ENCODE results near the gene PRKCB.

PRKCB gene

DNA sequence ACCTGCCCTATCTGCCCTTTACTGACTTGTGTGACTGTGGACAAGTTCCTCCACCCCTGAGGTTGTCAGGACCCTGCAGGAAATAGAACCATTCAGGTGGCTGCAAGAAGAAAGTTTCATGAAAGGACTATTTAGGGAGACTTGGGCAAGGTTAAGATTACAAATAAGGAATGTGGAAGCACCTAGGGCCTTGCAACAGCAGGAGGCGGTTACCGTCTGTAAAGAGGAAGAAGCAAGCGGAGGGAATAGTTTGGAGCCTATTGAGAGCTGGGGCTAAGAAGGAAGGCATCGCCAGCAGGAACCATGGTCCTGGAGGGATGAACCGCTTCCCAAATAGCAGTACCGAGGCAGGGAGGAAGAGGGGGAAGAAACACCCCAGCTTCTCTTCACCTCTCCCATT is 132.4 kb downstream of the PRKCB start:
- no peak overlapping the region for H3K4me3 ChIP-seq (ENCODE audit: low read length, poor library complexity, severe bottlenecking)
- peak overlapping the region; percentile 50 for H3K9ac ChIP-seq (ENCODE audit: low read depth, low read length, poor library complexity, severe bottlenecking)
- peaks cover 5% of the 10 kb centered on the region for H4K20me1 ChIP-seq (ENCODE audit: insufficient read depth, low read length, poor library complexity, severe bottlenecking)
- peaks cover 64% of the 10 kb centered on the region for H3K79me2 ChIP-seq (ENCODE audit: insufficient read depth, low read length)
- peaks cover 6% of the 10 kb centered on the region; the same call in 1 of the 2 replicates for H3K36me3 ChIP-seq (ENCODE audit: insufficient read depth, low read length)
- no peak overlapping the region for H3K4me2 ChIP-seq (ENCODE audit: low read depth, low read length, poor library complexity, severe bottlenecking)
- no peak for TF ChIP-seq EZH2phosphoT487 (IDR thresholded peaks at IDR 0.05; ENCODE audit: borderline replicate concordance)
- TF ChIP-seq CTCF (conservative IDR thresholded peaks at IDR 0.05; ENCODE audit: low read length), result no peak
- no peaks in the 10 kb centered on the region for H3K9me2 ChIP-seq (replicated peaks; ENCODE audit: low read depth, low read length)
- peaks cover 43% of the 10 kb centered on the region for H3K4me1 ChIP-seq (ENCODE audit: insufficient read depth, low read length, poor library complexity, severe bottlenecking)
- no peaks in the 10 kb centered on the region for H3K9me3 ChIP-seq (ENCODE audit: insufficient read depth, low read depth, low read length)
- H3F3A ChIP-seq (ENCODE audit: low read depth), result 0 out of 2 replicates have a peak, but pooled peaks cover 9% of the 10 kb centered on the region
- no peak overlapping the region for H2AFZ ChIP-seq (ENCODE audit: low read length)
- no peaks in the 10 kb centered on the region for H3K27me3 ChIP-seq (ENCODE audit: insufficient read depth, low read length, poor library complexity, severe bottlenecking)

DNA sequence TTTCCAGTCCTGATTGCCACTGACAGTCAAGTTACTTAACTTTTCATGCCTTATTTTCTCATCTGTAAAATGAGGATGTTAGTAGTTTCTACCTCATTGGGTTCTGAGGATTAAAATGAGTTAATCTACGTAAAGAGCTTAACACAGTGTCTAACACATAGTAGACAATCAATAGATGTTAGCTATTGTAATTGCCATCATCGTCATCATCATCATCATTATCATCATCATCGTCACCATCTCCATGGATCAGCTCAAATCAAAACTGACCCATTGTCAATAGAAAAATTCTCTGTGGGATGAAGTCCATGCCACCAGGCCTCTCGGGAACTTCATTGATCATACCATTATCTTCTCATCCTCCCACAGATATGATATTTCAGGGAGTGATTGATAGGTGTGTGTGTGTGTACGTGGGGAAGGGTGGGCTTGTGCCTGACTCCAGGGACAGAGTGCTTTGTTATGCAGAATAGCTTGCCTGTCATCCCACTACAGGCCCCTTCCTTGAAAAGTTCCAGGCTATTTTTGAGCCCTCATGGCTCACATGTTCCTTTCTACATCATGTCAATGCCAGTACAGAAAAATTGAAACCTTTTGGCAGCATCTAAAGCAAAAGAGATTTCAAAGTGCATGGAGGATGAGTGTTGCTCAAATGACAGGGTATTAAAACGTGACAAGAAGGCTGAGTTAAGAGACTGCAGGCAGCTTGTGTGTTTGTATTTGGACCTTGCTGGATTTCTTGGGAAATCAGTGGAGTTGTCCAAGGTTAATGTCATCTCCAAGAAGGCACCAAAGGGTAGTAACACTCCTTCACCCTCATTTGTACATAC is 133.9 kb downstream of the PRKCB start:
- H3K36me3 ChIP-seq (ENCODE audit: insufficient read depth, low read length), result no peaks in the 10 kb centered on the region
- H3F3A ChIP-seq (ENCODE audit: low read depth), result 0 out of 2 replicates have a peak, but pooled peaks cover 9% of the 10 kb centered on the region
- TF ChIP-seq EZH2phosphoT487 (IDR thresholded peaks at IDR 0.05; ENCODE audit: borderline replicate concordance) (no peak), CTCF (conservative IDR thresholded peaks at IDR 0.05; ENCODE audit: low read length) (no peak)
- no peak overlapping the region for H3K9ac ChIP-seq (ENCODE audit: low read depth, low read length, poor library complexity, severe bottlenecking)
- H2AFZ ChIP-seq (ENCODE audit: low read length), result no peak overlapping the region
- peaks cover 68% of the 10 kb centered on the region for H3K79me2 ChIP-seq (ENCODE audit: insufficient read depth, low read length)
- no peaks in the 10 kb centered on the region for H3K9me2 ChIP-seq (replicated peaks; ENCODE audit: low read depth, low read length)
- no peak overlapping the region for H3K4me3 ChIP-seq (ENCODE audit: low read length, poor library complexity, severe bottlenecking)
- H3K4me2 ChIP-seq (ENCODE audit: low read depth, low read length, poor library complexity, severe bottlenecking), result no peak overlapping the region
- peaks cover 8% of the 10 kb centered on the region for H4K20me1 ChIP-seq (ENCODE audit: insufficient read depth, low read length, poor library complexity, severe bottlenecking)
- H3K4me1 ChIP-seq (ENCODE audit: insufficient read depth, low read length, poor library complexity, severe bottlenecking), result peaks cover 43% of the 10 kb centered on the region
- H3K27me3 ChIP-seq (ENCODE audit: insufficient read depth, low read length, poor library complexity, severe bottlenecking), result no peaks in the 10 kb centered on the region
- no peaks in the 10 kb centered on the region for H3K9me3 ChIP-seq (ENCODE audit: insufficient read depth, low read depth, low read length)

DNA sequence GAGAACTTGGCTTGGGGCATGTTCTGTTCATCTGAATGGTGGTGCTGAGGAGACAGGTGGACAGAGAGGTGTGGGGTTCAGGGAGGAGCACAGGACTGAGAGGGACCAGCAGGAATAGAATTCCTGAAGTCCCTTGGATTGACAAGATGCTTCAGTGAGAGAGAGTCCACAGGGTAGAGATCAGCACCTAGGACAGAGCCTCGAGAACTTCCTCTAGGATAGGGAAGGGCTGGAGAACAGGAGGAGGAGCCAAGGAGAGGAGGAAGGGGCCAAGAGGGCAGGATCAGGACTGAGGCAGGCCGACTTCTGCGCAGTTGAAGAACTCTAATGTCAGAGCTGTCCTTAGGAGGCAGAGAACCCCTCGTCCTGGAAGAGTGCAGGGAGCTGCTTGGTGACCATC is 138.4 kb downstream of the PRKCB start:
- H3F3A ChIP-seq (ENCODE audit: low read depth), result 0 out of 2 replicates have a peak, but pooled peaks cover 7% of the 10 kb centered on the region
- H4K20me1 ChIP-seq (ENCODE audit: insufficient read depth, low read length, poor library complexity, severe bottlenecking), result peaks cover 8% of the 10 kb centered on the region
- no peaks in the 10 kb centered on the region for H3K27me3 ChIP-seq (ENCODE audit: insufficient read depth, low read length, poor library complexity, severe bottlenecking)
- no peak overlapping the region for H3K9ac ChIP-seq (ENCODE audit: low read depth, low read length, poor library complexity, severe bottlenecking)
- H3K79me2 ChIP-seq (ENCODE audit: insufficient read depth, low read length), result peaks cover 60% of the 10 kb centered on the region; the same call in 1 of the 2 replicates
- no peak overlapping the region for H2AFZ ChIP-seq (ENCODE audit: low read length)
- H3K4me3 ChIP-seq (ENCODE audit: low read length, poor library complexity, severe bottlenecking), result no peak overlapping the region
- no peaks in the 10 kb centered on the region for H3K9me2 ChIP-seq (replicated peaks; ENCODE audit: low read depth, low read length)
- no peaks in the 10 kb centered on the region for H3K9me3 ChIP-seq (ENCODE audit: insufficient read depth, low read depth, low read length)
- peaks cover 44% of the 10 kb centered on the region for H3K4me1 ChIP-seq (ENCODE audit: insufficient read depth, low read length, poor library complexity, severe bottlenecking)
- H3K4me2 ChIP-seq (ENCODE audit: low read depth, low read length, poor library complexity, severe bottlenecking), result no peak overlapping the region
- no peak for TF ChIP-seq EZH2phosphoT487 (IDR thresholded peaks at IDR 0.05; ENCODE audit: borderline replicate concordance)
- H3K36me3 ChIP-seq (ENCODE audit: insufficient read depth, low read length), result no peaks in the 10 kb centered on the region
